Measurements from ENCODE around the gene TAGLN.

Gene TAGLN

GRCh38 chr11:117230999-117231841 lies 32.0 kb downstream of the TAGLN start:
- DNase-seq (ENCODE audit: extremely low spot score) = no peak
- ChIA-PET CTCF (interaction anchor here (0.6 to 1.7 kb wide), 4 partner anchors 35 to 967 kb away, joined by 3 to 7 read pairs (median 5); partner anchors contain the start of gene SIDT2), POLR2A (interaction anchor here (0.8 to 2.9 kb wide), 8 partner anchors 9 to 97 kb away, joined by 3 to 15 read pairs (median 6); partner anchors contain the start of genes CEP164, PAFAH1B2 and SIDT2)
- TF ChIP-seq CTBP1 (IDR thresholded peaks at IDR 0.05; ENCODE audit: borderline replicate concordance) (no peak), LEF1 (IDR thresholded peaks at IDR 0.05; ENCODE audit: borderline replicate concordance) (no peak), SP1 (IDR thresholded peaks at IDR 0.05) (no peak), FOXA1 (IDR thresholded peaks at IDR 0.05) (no peak), BHLHE40 (IDR thresholded peaks at IDR 0.05; ENCODE audit: borderline replicate concordance) (no peak), ARNT (IDR thresholded peaks at IDR 0.05) (no peak), ELF4 (IDR thresholded peaks at IDR 0.05) (no peak), TARDBP (IDR thresholded peaks at IDR 0.05) (no peak), HDGF (IDR thresholded peaks at IDR 0.05; ENCODE audit: borderline replicate concordance) (no peak), FOXK2 (IDR thresholded peaks at IDR 0.05) (no peak), FOXM1 (IDR thresholded peaks at IDR 0.05; ENCODE audit: borderline replicate concordance) (no peak), ZNF384 (IDR thresholded peaks at IDR 0.05) (no peak), L3MBTL2 (conservative IDR thresholded peaks at IDR 0.05) (no peak), PKNOX1 (IDR thresholded peaks at IDR 0.05) (no peak), SUZ12 (IDR thresholded peaks at IDR 0.05) (no peak), NFRKB (IDR thresholded peaks at IDR 0.05) (no peak)

DNA sequence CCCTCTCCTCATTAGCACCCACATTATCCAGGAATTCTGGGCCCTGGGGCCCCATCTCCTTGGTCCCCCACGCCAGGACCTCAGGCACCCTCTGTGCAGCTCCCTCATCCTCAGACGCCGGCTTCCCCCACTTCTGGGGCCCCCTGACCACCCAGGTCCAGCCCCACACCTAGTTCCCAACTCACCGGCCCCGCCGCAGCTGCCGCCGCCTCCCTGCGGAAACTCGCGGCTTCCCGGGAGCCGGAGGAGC lies 32.6 kb downstream of the TAGLN start, which contains the start of gene PCSK7:
TSS of gene PCSK7 (minus strand) at position 232 of the 250 bp plus-strand sequence. CDS start 2,229 bp downstream, outside the sequence.
- CTCF ChIA-PET = interaction anchor here (0.7 to 1.7 kb wide), 3 partner anchors 36 to 560 kb away, joined by 3 to 6 read pairs (median 4); partner anchors contain the start of gene SIDT2
- POLR2A ChIA-PET = interaction anchor here (0.8 to 2.9 kb wide), 8 partner anchors 10 to 97 kb away, joined by 3 to 15 read pairs (median 6); partner anchors contain the start of genes CEP164, PAFAH1B2 and SIDT2
- no peak for TF ChIP-seq CTBP1 (IDR thresholded peaks at IDR 0.05; ENCODE audit: borderline replicate concordance)
- TF ChIP-seq TARDBP (IDR thresholded peaks at IDR 0.05) = no peak
- TF ChIP-seq L3MBTL2 (conservative IDR thresholded peaks at IDR 0.05) = no peak
- no peak for TF ChIP-seq SUZ12 (IDR thresholded peaks at IDR 0.05)
- no peak for TF ChIP-seq FOXA1 (IDR thresholded peaks at IDR 0.05)
- TF ChIP-seq PKNOX1 (IDR thresholded peaks at IDR 0.05) = no peak
- no peak for TF ChIP-seq LEF1 (IDR thresholded peaks at IDR 0.05; ENCODE audit: borderline replicate concordance)
- no peak for TF ChIP-seq ZNF384 (IDR thresholded peaks at IDR 0.05)
- TF ChIP-seq ARNT (IDR thresholded peaks at IDR 0.05) = no peak
- DNase-seq (ENCODE audit: extremely low spot score) = no peak

DNA sequence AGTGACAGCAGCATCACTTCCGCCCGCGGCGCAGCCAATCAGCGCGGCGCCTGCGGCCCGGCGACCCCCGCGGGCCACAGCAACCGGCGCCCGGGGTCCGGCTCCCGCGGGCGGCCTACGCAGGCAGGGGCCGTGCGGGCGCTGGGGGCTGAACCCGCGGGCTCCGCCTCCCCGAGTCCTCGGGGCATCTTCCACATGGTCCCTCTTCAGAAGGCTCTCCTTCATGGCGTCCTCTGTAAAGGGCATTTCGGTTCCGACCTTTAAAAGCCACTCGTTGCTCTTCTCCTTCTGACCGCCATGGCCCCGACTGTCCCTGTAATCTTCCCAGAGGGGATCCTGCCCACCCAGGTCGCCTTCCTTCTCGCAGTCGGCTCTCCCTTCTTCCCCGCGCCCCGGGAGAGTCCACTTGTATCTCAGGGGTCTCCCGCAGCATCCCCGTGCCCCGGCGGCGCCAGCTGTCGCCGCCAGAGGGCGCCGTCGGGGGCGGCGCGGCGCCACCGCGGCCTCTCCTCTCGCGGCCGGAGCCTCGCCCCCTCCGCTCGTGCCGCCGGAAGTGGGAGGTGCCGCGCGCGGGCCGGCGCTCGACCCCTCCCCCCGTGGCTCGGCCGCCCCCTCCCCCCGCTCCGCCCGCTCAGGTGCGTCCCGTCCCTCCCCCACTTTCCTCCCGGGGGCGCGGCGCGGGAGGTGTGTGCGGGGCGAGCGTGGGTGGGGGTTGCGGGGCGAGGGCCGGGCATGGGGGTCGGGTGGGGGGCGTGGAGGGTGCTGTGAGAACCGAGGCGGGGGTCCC lies 33.1 kb downstream of the TAGLN start, which contains the start of gene RNF214:
TSS of gene RNF214 (plus strand) at position 580 of the 787 bp plus-strand sequence. CDS start 1,602 bp downstream, outside the sequence.
- CTCF ChIA-PET = interaction anchor here (0.5 to 1.7 kb wide), 6 partner anchors 18 to 559 kb away, joined by 3 to 6 read pairs (median 3); partner anchors contain the start of gene SIDT2
- POLR2A ChIA-PET = interaction anchor here (1.5 to 2.9 kb wide), 6 partner anchors 10 to 96 kb away, joined by 5 to 15 read pairs (median 6); partner anchors contain the start of genes CEP164, PAFAH1B2 and SIDT2
- DNase-seq (ENCODE audit: extremely low spot score) = peak; percentile 98
- no peak for TF ChIP-seq ZNF384 (IDR thresholded peaks at IDR 0.05)
- TF ChIP-seq HDGF (IDR thresholded peaks at IDR 0.05; ENCODE audit: borderline replicate concordance) = no peak
- TF ChIP-seq FOXK2 (IDR thresholded peaks at IDR 0.05) = no peak
- TF ChIP-seq ARNT (IDR thresholded peaks at IDR 0.05) = 0 out of 2 replicates have a peak, but pooled peaks have one; percentile 46
- TF ChIP-seq SUZ12 (IDR thresholded peaks at IDR 0.05) = no peak
- no peak for TF ChIP-seq LEF1 (IDR thresholded peaks at IDR 0.05; ENCODE audit: borderline replicate concordance)
- no peak for TF ChIP-seq FOXA1 (IDR thresholded peaks at IDR 0.05)
- no peak for TF ChIP-seq PKNOX1 (IDR thresholded peaks at IDR 0.05)

- CTCF ChIA-PET = interaction anchor here (0.5 to 0.6 kb wide), 3 partner anchors 19 to 190 kb away, joined by 3 read pairs; no protein-coding TSS in a partner anchor
- POLR2A ChIA-PET = interaction anchor here (1.5 to 2.9 kb wide), 5 partner anchors 11 to 95 kb away, joined by 6 to 15 read pairs (median 7); partner anchors contain the start of genes CEP164 and PAFAH1B2
- peak; percentile 48 for DNase-seq (ENCODE audit: extremely low spot score)
- TF ChIP-seq ZNF384 (IDR thresholded peaks at IDR 0.05) = no peak
Measured at GRCh38 chr11:117232911-117233409, 33.8 kb downstream of the TAGLN start.

GRCh38 chr11:117238221-117238620 lies 39.1 kb downstream of the TAGLN start:
- ChIA-PET CTCF (no interaction called here), POLR2A (interaction anchor here (0.6 kb wide), 1 partner anchor 14 kb away, joined by 3 read pairs; no protein-coding TSS in a partner anchor)
- no peak for DNase-seq (ENCODE audit: extremely low spot score)
- TF ChIP-seq ZNF384 (IDR thresholded peaks at IDR 0.05) (no peak), FOXM1 (IDR thresholded peaks at IDR 0.05; ENCODE audit: borderline replicate concordance) (no peak), FOXA1 (IDR thresholded peaks at IDR 0.05) (no peak)
